HL-60 (cell line): Measurements from ENCODE around the gene RIPPLY3.
A peak's percentile ranks its signal among the peaks of the same experiment; 100 is the strongest.

Experiments used
- DNase-seq, 2 experiments: peaks; one replicate each; pipeline ENCODE4 v3.0.0-alpha.2; 2010 to 2020; ENCODE audit warnings: low read depth in 1 of 2, low spot score in 1 of 2
- H3K27ac ChIP-seq: fragments of 250-450 bp; sonication (Bioruptor Pico); replicated peaks from 2 replicates; pipeline ENCODE4 v1.5.1; 2020; ENCODE audit warnings: mild to moderate bottlenecking, moderate library complexity
- H3K27me3 ChIP-seq: fragments of 250-450 bp; sonication (Bioruptor Pico); 2 replicates; pipeline ENCODE4 v1.5.1; 2021; ENCODE audit warnings: mild to moderate bottlenecking, moderate library complexity; ENCODE audit not compliant: insufficient read depth, poor library complexity, severe bottlenecking
- H3K4me3 ChIP-seq: replicated peaks from 2 replicates; pipeline ENCODE4 v1.5.1; 2011; ENCODE audit warnings: mild to moderate bottlenecking, control low read depth, low read length; ENCODE audit not compliant: insufficient read depth
- CTCF ChIP-seq: IDR thresholded peaks from one replicate; pipeline ENCODE4 v1.5.1; 2011; ENCODE audit warnings: low read length, control low read depth, inconsistent platforms; ENCODE audit not compliant: insufficient read depth
- GABPA ChIP-seq: IDR thresholded peaks from 2 replicates; pipeline ENCODE4 v1.6.1; 2012; ENCODE audit warnings: low read depth
- POLR2AphosphoS5 ChIP-seq: IDR thresholded peaks from 2 replicates; pipeline ENCODE4 v1.6.1; 2012; ENCODE audit warnings: low read depth
- REST ChIP-seq: IDR thresholded peaks from 2 replicates; pipeline ENCODE4 v1.6.1; 2012; ENCODE audit warnings: low read depth; ENCODE audit not compliant: insufficient replicate concordance
- SPI1 ChIP-seq: IDR thresholded peaks from 2 replicates; pipeline ENCODE4 v1.6.1; 2012; ENCODE audit warnings: low read depth, mild to moderate bottlenecking, borderline replicate concordance

RIPPLY3 gene

GRCh38 chr21:37041706-37042271 lies 35.3 kb downstream of the RIPPLY3 start:
- no peak overlapping the region for H3K27ac ChIP-seq
- TF ChIP-seq CTCF (no peak), REST (no peak), GABPA (no peak), POLR2AphosphoS5 (no peak), SPI1 (no peak)
- no peaks in the 10 kb centered on the region for H3K27me3 ChIP-seq
- no peak for DNase-seq
- no peak overlapping the region for H3K4me3 ChIP-seq

- H3K27ac ChIP-seq, result no peak overlapping the region
- no peak overlapping the region for H3K4me3 ChIP-seq
- no peak for DNase-seq
- TF ChIP-seq REST, result no peak
- TF ChIP-seq SPI1, result no peak
- no peak for TF ChIP-seq GABPA
- TF ChIP-seq CTCF, result no peak
- TF ChIP-seq POLR2AphosphoS5, result no peak
- H3K27me3 ChIP-seq, result no peaks in the 10 kb centered on the region
Measured at GRCh38 chr21:37043818-37044217, 37.3 kb downstream of the RIPPLY3 start.

GRCh38 chr21:37044643-37045042 lies 38.1 kb downstream of the RIPPLY3 start:
- DNase-seq, result no peak
- Histone ChIP-seq H3K27ac (no peak overlapping the region), H3K27me3 (no peaks in the 10 kb centered on the region), H3K4me3 (no peak overlapping the region)
- no peak for TF ChIP-seq CTCF
- no peak for TF ChIP-seq SPI1
- TF ChIP-seq GABPA, result no peak

- H3K27ac ChIP-seq, result no peak overlapping the region
- peak; percentile 35 to 90 for DNase-seq
- no peaks in the 10 kb centered on the region for H3K27me3 ChIP-seq
- no peak for TF ChIP-seq REST
- TF ChIP-seq GABPA, result peak; percentile 33; the same call in 1 of the 2 replicates
- no peak for TF ChIP-seq CTCF
- peak; percentile 94 for TF ChIP-seq POLR2AphosphoS5
- peak; percentile 69; the same call in 1 of the 2 replicates for TF ChIP-seq SPI1
- no peak overlapping the region for H3K4me3 ChIP-seq
Measured at GRCh38 chr21:37045149-37045548, 38.6 kb downstream of the RIPPLY3 start.
